GM13976 (cell line): ENCODE measurements around the gene SAMD11.

ENCODE experiments used
- DNase-seq: peaks from one replicate; pipeline ENCODE4 v3.0.0; 2012; ENCODE audit warnings: low spot score
- in situ Hi-C: fragments of 300-500 bp; cut with MboI; formaldehyde crosslinking; loops from one replicate; pipeline ENCODE4 v1.12.0; 2022; ENCODE audit warnings: low sequenced_read_pairs, mixed read lengths, inconsistent platforms; ENCODE audit not compliant: unreplicated experiment
- TF ChIP-seq, protein P1 (sequence below): IDR thresholded peaks from 2 replicates; pipeline ENCODE4 v1.5.1; 2012; ENCODE audit warnings: borderline replicate concordance, mild to moderate bottlenecking; ENCODE audit not compliant: insufficient read depth; ENCODE audit errors: extremely low read depth, missing control alignments, control extremely low read depth

The SAMD11 gene

DNA sequence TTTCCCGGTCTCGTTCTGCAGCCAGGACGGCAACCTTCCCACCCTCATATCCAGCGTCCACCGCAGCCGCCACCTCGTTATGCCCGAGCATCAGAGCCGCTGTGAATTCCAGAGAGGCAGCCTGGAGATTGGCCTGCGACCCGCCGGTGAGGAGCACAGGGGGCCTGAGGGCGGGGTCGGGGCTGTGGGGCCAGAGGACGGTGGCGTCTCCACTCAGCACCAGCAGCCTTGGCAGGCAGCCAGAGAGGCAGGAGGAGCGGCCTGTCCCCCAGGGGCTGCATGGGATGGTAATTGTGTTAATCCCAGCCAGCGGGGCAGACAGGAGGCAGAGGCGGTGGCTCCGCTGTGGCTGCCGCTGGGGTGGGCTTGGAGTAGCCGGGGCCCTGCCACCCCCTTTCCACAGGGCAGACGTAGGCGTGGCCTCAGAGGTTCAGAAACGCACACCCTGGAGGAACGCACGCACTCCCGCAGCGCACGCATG is 12.1 kb downstream of the SAMD11 start:
- DNase-seq, result no peak

DNA sequence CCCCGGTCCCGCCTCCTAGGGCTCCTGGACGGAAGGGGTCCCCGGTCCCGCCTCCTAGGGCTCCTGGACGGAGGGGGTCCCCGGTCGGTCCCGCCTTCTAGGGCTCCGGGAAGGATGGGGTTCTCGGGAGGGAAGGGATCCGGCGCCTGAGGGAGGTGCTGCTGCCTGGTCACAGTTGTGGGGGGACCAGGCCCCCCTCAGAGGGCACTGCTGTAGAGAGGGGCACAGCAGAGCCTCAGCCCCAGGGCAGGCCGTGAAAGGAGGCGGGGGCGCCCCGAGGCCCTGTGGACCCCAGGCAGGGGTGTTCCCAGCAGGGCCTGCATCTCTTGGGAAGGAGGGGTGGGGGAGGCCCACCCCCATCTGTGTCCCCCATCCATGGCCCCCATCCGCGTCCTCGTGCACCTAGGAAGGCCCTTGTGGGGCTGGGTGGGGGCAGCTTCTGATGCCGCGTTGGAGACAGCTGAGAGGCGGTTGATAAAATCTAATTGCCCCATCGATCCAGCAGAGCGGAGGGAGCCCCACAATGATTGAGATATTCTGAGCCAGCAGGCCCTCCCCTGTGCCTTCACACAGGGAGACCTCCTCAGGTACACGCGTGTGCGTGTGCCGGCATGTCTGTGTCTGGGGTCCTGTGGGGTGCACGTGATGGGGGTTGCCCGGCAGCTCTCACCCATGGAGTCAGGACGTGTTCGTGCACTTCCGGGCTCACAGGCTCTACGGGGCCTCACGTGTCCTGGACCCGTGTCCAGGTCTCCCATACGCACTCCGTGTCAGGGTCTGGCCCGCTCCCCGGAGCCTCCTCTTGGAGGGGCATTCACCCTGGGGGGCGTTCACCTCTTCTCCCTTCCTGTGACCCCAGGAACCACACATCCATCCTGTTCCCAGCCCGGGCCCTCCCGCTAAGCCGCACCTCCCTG is 12.9 kb downstream of the SAMD11 start:
- in situ Hi-C loops, result no loop called here
- no peak for DNase-seq
- TF ChIP-seq, protein P1, sequence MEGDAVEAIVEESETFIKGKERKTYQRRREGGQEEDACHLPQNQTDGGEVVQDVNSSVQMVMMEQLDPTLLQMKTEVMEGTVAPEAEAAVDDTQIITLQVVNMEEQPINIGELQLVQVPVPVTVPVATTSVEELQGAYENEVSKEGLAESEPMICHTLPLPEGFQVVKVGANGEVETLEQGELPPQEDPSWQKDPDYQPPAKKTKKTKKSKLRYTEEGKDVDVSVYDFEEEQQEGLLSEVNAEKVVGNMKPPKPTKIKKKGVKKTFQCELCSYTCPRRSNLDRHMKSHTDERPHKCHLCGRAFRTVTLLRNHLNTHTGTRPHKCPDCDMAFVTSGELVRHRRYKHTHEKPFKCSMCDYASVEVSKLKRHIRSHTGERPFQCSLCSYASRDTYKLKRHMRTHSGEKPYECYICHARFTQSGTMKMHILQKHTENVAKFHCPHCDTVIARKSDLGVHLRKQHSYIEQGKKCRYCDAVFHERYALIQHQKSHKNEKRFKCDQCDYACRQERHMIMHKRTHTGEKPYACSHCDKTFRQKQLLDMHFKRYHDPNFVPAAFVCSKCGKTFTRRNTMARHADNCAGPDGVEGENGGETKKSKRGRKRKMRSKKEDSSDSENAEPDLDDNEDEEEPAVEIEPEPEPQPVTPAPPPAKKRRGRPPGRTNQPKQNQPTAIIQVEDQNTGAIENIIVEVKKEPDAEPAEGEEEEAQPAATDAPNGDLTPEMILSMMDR, result no peak

More for the DNA sequence above, 12.1 kb downstream of the SAMD11 start:
- in situ Hi-C loops, result no loop called here
- TF ChIP-seq, protein P1, result no peak

DNA sequence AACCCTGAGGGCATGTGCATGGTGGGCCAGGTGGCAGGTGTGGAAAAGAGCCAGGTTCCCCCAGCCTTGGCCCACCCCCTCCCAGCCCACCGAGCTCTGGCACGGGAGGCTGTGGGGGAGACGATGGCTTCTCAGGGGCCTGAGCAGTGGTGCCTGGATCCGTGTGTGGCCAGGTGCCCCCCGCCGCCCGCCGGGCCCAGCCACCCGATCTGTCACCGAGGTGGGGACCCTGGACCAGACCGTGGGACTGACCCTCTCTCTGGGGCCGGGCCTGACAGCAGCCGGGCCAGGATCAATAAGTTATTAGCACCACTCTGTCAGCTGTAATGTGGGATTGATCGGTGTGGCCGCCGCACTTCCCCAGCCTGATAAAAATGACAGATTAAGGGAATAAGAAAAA is 13.8 kb downstream of the SAMD11 start:
- TF ChIP-seq, protein P1, result no peak
- in situ Hi-C loops, result no loop called here
- no peak for DNase-seq

- no peak for DNase-seq
- in situ Hi-C loops, result no loop called here
- TF ChIP-seq, protein P1, result peak; percentile 57
These were observed 14.5 kb downstream of the SAMD11 start for GRCh38 chr1:938088-938683.

GRCh38 chr1:938711-939489 is 15.2 kb downstream of the SAMD11 start:
- TF ChIP-seq, protein P1, result no peak
- in situ Hi-C loops, result no loop called here
- no peak for DNase-seq

- in situ Hi-C loops, result no loop called here
- TF ChIP-seq, protein P1, result no peak
- DNase-seq, result no peak
These were observed 15.9 kb downstream of the SAMD11 start for GRCh38 chr1:939511-940106.
